ENCODE results near the gene CAPN14. TPM values are rescaled to one million over a fixed set of nuclear protein-coding genes. Genes with fewer than 3 reads are reported as not detected.

Gene CAPN14
- total and polyA plus RNA-seq, 8 donors, result 0.20 to 0.38 (median 0.25) TPM

DNA sequence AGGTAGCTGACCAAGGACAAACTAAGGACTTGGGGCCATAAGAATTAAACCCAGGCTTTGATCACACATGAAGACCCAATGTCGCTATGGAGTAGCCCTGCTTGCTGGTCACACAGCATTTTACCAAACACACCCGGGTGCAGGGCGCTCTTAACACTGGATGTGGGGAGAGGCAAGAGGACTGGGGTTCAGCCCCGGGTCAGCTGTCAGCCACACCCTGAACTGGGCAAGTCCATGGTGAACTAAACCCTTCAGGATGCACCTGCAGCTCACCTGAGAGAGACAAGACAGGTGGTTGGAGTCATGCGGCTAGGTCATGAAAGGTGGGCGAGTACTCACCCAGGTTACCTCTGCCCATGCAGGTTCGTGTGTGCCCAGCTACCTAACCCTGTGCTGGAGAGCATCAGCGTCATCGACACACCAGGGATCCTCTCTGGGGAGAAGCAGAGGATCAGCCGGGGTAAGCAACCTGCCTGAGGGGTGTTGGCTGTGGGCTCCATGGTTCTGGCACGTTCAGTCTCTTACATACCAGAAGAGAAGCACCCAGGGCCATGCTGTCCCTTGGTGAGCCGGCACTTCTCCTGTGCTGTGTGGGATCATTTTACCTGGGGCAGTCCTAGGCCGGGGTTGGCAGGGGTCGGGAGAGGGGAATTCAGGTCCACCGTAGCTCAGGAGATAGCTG lies 31.8 kb upstream of the CAPN14 start:
- Histone ChIP-seq H3K4me1 (no peaks in the 10 kb centered on the region), H3K27ac (no peak overlapping the region), H3K4me3 (no peak overlapping the region), H3K9me3 (no peaks in the 10 kb centered on the region), H3K27me3 (no peaks in the 10 kb centered on the region), H3K36me3 (no peaks in the 10 kb centered on the region)
- TF ChIP-seq, protein P1, sequence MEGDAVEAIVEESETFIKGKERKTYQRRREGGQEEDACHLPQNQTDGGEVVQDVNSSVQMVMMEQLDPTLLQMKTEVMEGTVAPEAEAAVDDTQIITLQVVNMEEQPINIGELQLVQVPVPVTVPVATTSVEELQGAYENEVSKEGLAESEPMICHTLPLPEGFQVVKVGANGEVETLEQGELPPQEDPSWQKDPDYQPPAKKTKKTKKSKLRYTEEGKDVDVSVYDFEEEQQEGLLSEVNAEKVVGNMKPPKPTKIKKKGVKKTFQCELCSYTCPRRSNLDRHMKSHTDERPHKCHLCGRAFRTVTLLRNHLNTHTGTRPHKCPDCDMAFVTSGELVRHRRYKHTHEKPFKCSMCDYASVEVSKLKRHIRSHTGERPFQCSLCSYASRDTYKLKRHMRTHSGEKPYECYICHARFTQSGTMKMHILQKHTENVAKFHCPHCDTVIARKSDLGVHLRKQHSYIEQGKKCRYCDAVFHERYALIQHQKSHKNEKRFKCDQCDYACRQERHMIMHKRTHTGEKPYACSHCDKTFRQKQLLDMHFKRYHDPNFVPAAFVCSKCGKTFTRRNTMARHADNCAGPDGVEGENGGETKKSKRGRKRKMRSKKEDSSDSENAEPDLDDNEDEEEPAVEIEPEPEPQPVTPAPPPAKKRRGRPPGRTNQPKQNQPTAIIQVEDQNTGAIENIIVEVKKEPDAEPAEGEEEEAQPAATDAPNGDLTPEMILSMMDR (IDR thresholded peaks at IDR 0.05), result no peak
- ATAC-seq, result no peak
- intact Hi-C loops (cut with DNase I), result no loop called here
- DNase-seq, result no peak

DNA sequence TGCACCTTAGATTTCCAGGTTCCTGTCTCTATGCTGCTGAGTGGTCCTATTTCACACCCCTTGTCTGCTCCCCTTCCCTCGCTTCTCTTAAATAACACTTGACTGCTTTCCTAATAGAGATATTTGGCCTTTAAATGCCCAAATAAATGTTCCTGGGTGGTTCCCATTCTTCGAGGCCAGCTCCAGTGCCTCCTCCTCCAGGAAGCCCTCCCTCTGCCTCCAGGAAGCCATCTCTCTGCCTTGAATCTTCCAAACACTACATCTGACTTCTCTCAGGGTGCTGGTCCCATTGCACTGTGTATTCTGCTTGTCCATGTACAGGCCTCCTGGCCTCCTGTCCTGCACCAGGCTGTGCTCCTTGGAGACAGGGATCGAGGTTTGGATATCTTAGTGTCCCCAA lies 30.8 kb upstream of the CAPN14 start:
- Histone ChIP-seq H3K36me3 (no peaks in the 10 kb centered on the region), H3K4me3 (no peak overlapping the region), H3K4me1 (no peaks in the 10 kb centered on the region), H3K27ac (no peak overlapping the region), H3K9me3 (no peaks in the 10 kb centered on the region), H3K27me3 (no peaks in the 10 kb centered on the region)
- intact Hi-C loops (cut with DNase I), result no loop called here
- DNase-seq, result no peak
- TF ChIP-seq, protein P1 (IDR thresholded peaks at IDR 0.05), result no peak
- no peak for ATAC-seq

GRCh38 chr2:31247711-31248110 lies 30.4 kb upstream of the CAPN14 start:
- H3K4me1 ChIP-seq, result no peaks in the 10 kb centered on the region
- no peaks in the 10 kb centered on the region for H3K27me3 ChIP-seq
- no peaks in the 10 kb centered on the region for H3K36me3 ChIP-seq
- TF ChIP-seq, protein P1 (IDR thresholded peaks at IDR 0.05), result no peak
- H3K27ac ChIP-seq, result no peak overlapping the region
- no peak for ATAC-seq
- intact Hi-C loops (cut with DNase I), result no loop called here
- no peak overlapping the region for H3K4me3 ChIP-seq
- no peak for DNase-seq
- no peaks in the 10 kb centered on the region for H3K9me3 ChIP-seq

DNA sequence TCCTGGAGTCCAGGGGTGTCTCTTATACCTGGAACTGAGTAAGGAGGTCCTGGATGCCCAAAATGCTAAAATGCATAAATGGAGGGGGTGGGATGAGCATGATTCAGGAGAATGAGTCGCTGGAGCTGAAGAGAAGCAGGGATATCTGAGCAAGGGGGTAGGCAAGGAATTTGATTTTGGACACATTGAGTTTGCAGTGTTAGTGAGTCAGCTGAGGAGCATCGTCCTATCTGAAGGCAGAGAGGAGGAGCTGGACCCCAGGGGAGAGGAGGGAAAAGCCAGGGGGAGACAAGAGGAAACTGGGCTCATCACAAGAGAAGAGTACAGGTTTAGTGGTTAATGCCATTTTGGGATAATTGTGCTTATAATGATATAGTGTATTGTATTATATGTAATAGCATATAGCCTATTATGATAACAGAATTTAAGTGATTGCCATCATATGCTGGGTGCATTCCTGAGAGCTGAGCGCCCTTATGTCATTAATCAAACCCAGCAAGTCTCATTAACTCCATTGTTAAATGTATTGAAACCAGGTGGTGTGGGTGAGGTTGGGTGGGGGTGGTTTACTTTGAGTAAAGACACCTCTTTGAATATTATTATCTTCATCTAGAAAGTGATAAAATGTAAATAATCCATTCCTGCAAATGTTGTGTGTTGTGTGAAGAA lies 29.0 kb upstream of the CAPN14 start:
- Histone ChIP-seq H3K4me3 (no peak overlapping the region), H3K36me3 (no peaks in the 10 kb centered on the region), H3K4me1 (no peaks in the 10 kb centered on the region), H3K27me3 (no peaks in the 10 kb centered on the region), H3K9me3 (no peaks in the 10 kb centered on the region), H3K27ac (no peak overlapping the region)
- no peak for DNase-seq
- TF ChIP-seq, protein P1 (IDR thresholded peaks at IDR 0.05), result no peak
- intact Hi-C loops (cut with DNase I), result no loop called here
- no peak for ATAC-seq

GRCh38 chr2:31244101-31244500 lies 26.8 kb upstream of the CAPN14 start:
- Histone ChIP-seq H3K27me3 (no peaks in the 10 kb centered on the region), H3K4me3 (no peak overlapping the region), H3K27ac (no peak overlapping the region), H3K4me1 (no peaks in the 10 kb centered on the region), H3K36me3 (no peaks in the 10 kb centered on the region), H3K9me3 (no peaks in the 10 kb centered on the region)
- DNase-seq (no peak), ATAC-seq (no peak)
- intact Hi-C loops (cut with DNase I), result no loop called here
- TF ChIP-seq, protein P1 (IDR thresholded peaks at IDR 0.05), result no peak

All from left lung (tissue), 10 donors.